Neural crest cell (in vitro differentiated cells): ENCODE results near the gene FXN. TPM values are rescaled to one million over a fixed set of nuclear protein-coding genes. Genes with fewer than 3 reads are reported as not detected.

ENCODE experiments used
- DNase-seq: peaks from one replicate; pipeline ENCODE4 v3.0.0; 2021; ENCODE audit warnings: low read depth, mixed read lengths, low spot score
- H3K27ac Mint-ChIP-seq: one replicate; pipeline ENCODE4 v1.8.0; 2021; ENCODE audit warnings: mild to moderate bottlenecking, mixed read lengths; ENCODE audit not compliant: unreplicated experiment
- H3K27me3 Mint-ChIP-seq: 2 replicates; pipeline ENCODE4 v1.8.0; 2021; ENCODE audit warnings: low read depth, mild to moderate bottlenecking, mixed read lengths
- H3K36me3 Mint-ChIP-seq: 2 replicates; pipeline ENCODE4 v1.8.0; 2021; ENCODE audit warnings: low read depth, mild to moderate bottlenecking, mixed read lengths
- H3K4me1 Mint-ChIP-seq: 2 replicates; pipeline ENCODE4 v1.8.0; 2021; ENCODE audit warnings: mixed read lengths
- H3K4me3 Mint-ChIP-seq: one replicate; pipeline ENCODE4 v1.8.0; 2021; ENCODE audit warnings: mild to moderate bottlenecking, mixed read lengths
- H3K9me3 Mint-ChIP-seq: 2 replicates; pipeline ENCODE4 v1.8.0; 2021; ENCODE audit warnings: mixed read lengths
- total RNA-seq: library from RNA; stranded (reverse); gene quantifications from 2 replicates; pipeline ENCODE4 v1.2.1, GENCODE V29; 2021
- TF ChIP-seq, protein P1 (sequence below): fragments of 200-600 bp; sonication (generic); conservative IDR thresholded peaks from 2 replicates; pipeline ENCODE4 v1.5.0; 2021; ENCODE audit warnings: antibody characterized with exemption, mild to moderate bottlenecking

The FXN gene
- total RNA-seq, 1 donor from 2014 or later, result 28.6 TPM

DNA sequence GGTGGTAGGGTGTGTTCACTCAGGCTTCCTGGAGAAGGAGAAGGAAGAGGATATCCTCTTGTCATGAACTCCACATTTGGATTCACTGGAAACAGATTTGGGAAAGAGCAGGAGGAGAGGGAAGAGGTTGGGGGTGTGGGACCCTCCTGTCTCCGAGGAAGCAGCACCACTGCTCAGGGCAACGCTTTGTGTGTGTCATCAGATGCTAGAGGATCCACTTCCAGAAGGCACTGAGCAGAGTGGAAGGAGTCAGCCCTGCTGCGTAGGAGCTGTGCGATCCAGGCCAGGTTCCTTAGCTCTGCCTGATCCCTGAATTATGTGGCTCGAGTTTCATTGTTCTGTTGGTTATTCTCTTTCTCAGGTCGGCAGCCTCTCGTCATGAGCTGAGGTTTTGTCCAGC, 101.2 kb downstream of the FXN start:
- TF ChIP-seq, protein P1, sequence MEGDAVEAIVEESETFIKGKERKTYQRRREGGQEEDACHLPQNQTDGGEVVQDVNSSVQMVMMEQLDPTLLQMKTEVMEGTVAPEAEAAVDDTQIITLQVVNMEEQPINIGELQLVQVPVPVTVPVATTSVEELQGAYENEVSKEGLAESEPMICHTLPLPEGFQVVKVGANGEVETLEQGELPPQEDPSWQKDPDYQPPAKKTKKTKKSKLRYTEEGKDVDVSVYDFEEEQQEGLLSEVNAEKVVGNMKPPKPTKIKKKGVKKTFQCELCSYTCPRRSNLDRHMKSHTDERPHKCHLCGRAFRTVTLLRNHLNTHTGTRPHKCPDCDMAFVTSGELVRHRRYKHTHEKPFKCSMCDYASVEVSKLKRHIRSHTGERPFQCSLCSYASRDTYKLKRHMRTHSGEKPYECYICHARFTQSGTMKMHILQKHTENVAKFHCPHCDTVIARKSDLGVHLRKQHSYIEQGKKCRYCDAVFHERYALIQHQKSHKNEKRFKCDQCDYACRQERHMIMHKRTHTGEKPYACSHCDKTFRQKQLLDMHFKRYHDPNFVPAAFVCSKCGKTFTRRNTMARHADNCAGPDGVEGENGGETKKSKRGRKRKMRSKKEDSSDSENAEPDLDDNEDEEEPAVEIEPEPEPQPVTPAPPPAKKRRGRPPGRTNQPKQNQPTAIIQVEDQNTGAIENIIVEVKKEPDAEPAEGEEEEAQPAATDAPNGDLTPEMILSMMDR, result no peak
- DNase-seq, result no peak
- Mint-ChIP-seq H3K9me3 (no peaks in the 10 kb centered on the region), H3K36me3 (peaks cover 16% of the 10 kb centered on the region), H3K4me1 (no peaks in the 10 kb centered on the region), H3K27me3 (no peaks in the 10 kb centered on the region), H3K27ac (no peak overlapping the region), H3K4me3 (no peak overlapping the region)

DNA sequence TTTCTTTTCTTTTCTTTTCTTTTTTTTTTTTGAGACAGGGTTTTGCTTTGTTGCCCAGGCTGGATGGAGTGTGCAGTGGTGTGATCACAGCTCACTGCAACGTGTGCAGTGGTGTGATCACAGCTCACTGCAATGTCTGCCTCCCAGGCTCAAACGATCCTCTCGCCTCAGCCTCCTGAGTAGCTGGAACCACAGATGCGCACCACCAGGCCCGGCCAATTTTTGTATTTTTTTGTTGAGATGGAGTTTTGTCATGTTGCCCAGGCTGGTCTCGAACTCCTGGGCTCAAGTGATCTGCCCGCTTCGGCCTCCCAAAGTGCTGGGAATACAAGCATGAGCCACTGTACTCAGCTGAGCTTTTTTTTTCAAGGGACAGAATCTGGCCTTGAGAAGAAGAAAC, 101.8 kb downstream of the FXN start:
- H3K9me3 Mint-ChIP-seq, result no peaks in the 10 kb centered on the region
- H3K4me3 Mint-ChIP-seq, result no peak overlapping the region
- TF ChIP-seq, protein P1, result no peak
- peaks cover 16% of the 10 kb centered on the region for H3K36me3 Mint-ChIP-seq
- H3K27ac Mint-ChIP-seq, result no peak overlapping the region
- DNase-seq, result no peak
- H3K27me3 Mint-ChIP-seq, result no peaks in the 10 kb centered on the region
- no peaks in the 10 kb centered on the region for H3K4me1 Mint-ChIP-seq

DNA sequence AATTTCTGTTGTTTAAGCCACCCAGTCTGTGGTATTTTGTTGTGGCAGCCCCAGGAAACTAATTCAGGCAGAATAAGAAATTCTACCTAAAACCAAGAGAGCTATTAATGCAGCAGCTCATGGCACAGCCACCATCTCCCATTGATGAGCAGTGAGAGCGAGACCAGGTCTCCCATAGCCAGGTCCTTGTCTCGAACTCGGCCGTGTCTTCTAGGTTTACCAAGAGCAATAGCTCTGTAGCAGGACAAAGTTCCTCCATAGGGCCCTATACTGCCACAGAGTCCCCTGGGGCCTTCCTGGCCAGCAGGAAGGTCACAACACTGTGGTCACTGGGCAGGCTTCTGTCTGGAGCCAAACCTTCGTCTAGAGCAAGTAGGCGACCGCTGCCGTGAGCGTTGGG, 104.0 kb downstream of the FXN start:
- H3K27me3 Mint-ChIP-seq, result no peaks in the 10 kb centered on the region
- H3K27ac Mint-ChIP-seq, result no peak overlapping the region
- no peaks in the 10 kb centered on the region for H3K9me3 Mint-ChIP-seq
- peaks cover 12% of the 10 kb centered on the region for H3K36me3 Mint-ChIP-seq
- no peaks in the 10 kb centered on the region for H3K4me1 Mint-ChIP-seq
- no peak for DNase-seq
- TF ChIP-seq, protein P1, result no peak
- no peak overlapping the region for H3K4me3 Mint-ChIP-seq

DNA sequence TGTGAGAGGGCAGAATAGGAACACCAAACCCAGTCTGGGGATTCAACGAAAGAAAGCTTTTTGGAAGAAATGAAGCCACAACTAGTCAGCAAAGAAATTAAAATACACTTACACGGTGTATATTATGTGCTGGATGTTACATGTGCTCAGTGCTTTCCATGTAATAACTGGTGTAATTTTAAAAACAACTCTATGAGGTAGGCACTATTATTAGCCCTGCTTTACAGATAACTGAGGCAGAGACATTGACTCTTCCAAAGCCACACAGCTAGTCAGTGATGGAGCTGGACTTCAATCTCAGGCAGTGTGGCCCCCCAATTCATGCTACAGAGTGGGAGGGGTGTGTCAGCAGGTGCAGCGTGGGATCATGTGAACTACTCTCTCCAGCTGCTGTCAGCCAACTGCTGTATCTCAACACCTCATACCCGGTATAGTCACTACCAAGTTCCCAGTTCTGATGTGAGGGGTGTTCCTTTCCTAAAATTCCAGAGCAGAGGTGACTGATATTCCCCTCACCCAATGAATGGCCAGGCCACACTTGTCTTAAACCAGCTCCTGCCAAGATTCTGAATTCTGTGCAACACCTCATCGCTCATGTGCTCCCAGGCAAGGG, 104.7 kb downstream of the FXN start:
- H3K27ac Mint-ChIP-seq, result no peak overlapping the region
- H3K36me3 Mint-ChIP-seq, result peaks cover 10% of the 10 kb centered on the region

GRCh38 chr9:69141851-69142250, 106.3 kb downstream of the FXN start:
- no peak for DNase-seq
- H3K27me3 Mint-ChIP-seq, result no peaks in the 10 kb centered on the region

More for the DNA sequence above, 104.7 kb downstream of the FXN start:
- H3K4me3 Mint-ChIP-seq, result no peak overlapping the region
- H3K9me3 Mint-ChIP-seq, result no peaks in the 10 kb centered on the region
- no peaks in the 10 kb centered on the region for H3K4me1 Mint-ChIP-seq
- TF ChIP-seq, protein P1, result no peak
- DNase-seq, result no peak
- no peaks in the 10 kb centered on the region for H3K27me3 Mint-ChIP-seq

More at GRCh38 chr9:69141851-69142250, 106.3 kb downstream of the FXN start:
- no peaks in the 10 kb centered on the region for H3K9me3 Mint-ChIP-seq
- no peak overlapping the region for H3K4me3 Mint-ChIP-seq
- no peaks in the 10 kb centered on the region for H3K4me1 Mint-ChIP-seq
- no peak overlapping the region for H3K27ac Mint-ChIP-seq
- TF ChIP-seq, protein P1, result no peak
- H3K36me3 Mint-ChIP-seq, result peaks cover 10% of the 10 kb centered on the region
